GM20431 (cell line): ENCODE results near the gene HK3.

Experiments
- in situ Hi-C: fragments of 300-500 bp; cut with MseI, MboI; formaldehyde crosslinking; loops from one replicate; pipeline ENCODE4 v1.15.0; 2020; ENCODE audit warnings: low sequenced_read_pairs; ENCODE audit not compliant: unreplicated experiment

The HK3 gene, protein sequence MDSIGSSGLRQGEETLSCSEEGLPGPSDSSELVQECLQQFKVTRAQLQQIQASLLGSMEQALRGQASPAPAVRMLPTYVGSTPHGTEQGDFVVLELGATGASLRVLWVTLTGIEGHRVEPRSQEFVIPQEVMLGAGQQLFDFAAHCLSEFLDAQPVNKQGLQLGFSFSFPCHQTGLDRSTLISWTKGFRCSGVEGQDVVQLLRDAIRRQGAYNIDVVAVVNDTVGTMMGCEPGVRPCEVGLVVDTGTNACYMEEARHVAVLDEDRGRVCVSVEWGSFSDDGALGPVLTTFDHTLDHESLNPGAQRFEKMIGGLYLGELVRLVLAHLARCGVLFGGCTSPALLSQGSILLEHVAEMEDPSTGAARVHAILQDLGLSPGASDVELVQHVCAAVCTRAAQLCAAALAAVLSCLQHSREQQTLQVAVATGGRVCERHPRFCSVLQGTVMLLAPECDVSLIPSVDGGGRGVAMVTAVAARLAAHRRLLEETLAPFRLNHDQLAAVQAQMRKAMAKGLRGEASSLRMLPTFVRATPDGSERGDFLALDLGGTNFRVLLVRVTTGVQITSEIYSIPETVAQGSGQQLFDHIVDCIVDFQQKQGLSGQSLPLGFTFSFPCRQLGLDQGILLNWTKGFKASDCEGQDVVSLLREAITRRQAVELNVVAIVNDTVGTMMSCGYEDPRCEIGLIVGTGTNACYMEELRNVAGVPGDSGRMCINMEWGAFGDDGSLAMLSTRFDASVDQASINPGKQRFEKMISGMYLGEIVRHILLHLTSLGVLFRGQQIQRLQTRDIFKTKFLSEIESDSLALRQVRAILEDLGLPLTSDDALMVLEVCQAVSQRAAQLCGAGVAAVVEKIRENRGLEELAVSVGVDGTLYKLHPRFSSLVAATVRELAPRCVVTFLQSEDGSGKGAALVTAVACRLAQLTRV

DNA sequence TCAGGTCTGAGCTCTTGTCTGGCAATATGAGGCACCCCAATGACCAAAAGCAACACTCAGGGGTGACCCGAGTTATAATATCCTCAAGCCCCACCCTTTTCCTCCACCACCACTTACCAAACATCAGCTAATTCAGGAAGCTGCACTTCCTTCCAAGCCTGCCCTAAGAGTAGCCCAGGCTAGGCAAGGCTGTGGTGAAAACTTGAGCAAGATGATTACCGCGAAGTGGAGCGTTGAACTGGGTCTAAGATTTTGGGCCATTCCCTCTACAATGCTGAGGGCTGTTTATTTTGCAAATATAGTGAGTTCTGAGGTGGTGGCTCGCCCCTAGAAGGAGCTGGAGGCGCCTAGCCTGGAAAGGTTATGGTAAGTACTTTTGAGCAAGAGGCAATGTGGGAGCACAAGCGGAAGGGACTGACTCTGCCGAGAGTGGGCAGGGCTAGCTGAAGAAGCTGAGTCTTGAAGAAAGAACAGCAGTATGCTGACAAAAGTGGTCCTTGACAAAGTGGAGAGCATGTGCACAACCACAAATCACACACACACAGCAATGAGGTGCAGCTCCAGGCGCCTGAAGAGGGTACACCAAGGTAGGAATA, at the start of gene HK3:
Gene HK3, minus strand, starts transcription at position 51 of the 596 bp plus-strand sequence. CDS start 3,187 bp downstream, outside the sequence.
- in situ Hi-C loops = no loop called here

DNA sequence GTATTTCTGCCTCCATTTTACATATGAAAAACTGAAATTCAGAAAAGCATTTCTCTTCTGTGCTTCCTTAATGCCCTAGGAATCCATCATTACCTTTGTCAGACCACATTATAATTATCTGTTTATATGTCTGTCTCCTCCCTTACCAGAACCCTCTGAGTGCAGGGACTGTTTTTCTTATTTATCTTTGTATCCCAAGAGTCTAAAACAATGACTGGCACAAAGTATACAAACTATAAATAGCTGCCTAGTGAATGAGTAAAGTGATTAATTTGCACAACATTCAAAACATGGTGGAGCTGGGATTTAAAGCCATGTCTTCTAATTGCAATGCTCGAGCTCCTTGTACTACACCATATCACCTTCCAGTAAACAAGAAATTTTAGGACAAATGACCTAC, 49.3 kb upstream of the HK3 start:
- in situ Hi-C loops = loop anchor here (25.0 kb wide), 1 partner anchor 286 kb away; no protein-coding TSS in a partner anchor

DNA sequence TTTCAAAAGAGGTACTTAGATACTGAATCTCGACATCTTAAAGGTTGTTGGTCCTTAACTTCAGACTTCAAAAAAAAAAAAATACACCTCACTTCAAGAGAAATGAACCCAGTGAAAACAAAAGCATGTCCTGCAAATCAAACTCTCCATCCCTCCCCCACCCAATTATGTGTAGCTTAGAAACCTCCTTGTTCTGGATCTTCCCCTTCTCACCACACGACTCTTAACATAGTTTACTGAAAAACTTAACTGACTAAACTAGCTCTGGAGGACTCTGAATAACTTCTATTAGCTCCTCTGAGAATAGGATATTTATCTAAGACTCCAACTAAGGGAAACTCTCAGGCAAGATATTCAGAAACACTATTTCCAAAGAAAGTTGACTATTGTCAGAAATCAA, 48.7 kb upstream of the HK3 start:
- in situ Hi-C loops = loop anchor here (25.0 kb wide), 1 partner anchor 286 kb away; no protein-coding TSS in a partner anchor

DNA sequence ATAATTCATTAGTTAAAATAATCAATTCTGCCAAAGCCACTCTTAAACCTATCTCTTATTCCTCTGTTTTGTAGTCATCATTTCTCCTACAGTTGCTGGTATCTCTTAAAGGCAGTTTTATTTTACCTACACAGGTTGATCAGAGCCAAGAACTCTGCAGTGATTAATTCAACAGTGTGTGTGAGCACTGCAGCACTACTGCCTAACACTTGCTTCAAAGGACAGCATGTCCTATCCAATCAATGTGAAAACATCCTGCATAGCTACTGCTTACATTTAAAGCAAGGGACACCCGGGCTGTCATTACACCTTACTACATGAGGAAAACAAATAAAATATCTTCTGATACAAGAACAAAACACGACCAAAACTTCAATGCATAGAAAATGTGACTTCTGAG, 45.1 kb upstream of the HK3 start:
- in situ Hi-C loops = loop anchor here (25.0 kb wide), 1 partner anchor 282 kb away; no protein-coding TSS in a partner anchor

DNA sequence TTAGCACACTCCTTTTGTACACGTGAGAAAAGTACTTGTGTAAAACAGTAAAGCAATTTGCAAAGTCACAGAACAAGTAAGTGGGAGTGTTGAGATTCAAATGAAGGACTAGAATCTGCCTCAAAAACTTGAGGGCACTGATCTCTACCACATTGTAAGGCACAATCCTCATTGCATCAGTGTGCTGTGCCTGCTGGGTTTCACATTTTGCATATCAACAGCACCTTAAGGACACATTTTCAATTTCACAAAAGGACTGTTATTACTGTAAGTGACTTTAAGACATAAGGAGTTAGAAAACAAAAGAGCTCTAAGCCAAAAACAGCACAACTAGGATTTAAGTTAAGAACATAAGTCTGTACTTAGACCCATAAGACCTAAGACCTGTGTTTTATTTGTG, 44.7 kb upstream of the HK3 start:
- in situ Hi-C loops = loop anchor here (25.0 kb wide), 1 partner anchor 282 kb away; no protein-coding TSS in a partner anchor

DNA sequence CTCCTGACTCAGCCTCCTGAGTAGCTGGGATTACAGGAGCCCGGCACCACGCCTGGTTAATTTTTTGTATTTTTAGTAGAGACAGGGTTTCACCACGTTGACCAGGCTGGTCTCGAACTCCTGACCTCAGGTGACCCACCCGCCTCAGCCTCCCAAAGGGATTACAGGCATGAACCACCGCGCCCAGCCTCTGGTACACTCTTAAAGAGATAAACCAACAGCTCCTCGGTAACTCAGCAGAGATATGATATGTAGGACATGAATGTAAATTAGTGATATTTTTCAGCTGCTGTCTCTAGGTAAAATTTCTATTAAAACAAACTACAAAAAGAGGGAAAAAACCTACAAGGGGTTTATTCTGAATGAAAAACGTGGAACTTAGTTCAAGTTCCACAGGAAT, 42.8 kb upstream of the HK3 start:
- in situ Hi-C loops = loop anchor here (25.0 kb wide), 1 partner anchor 280 kb away; no protein-coding TSS in a partner anchor

DNA sequence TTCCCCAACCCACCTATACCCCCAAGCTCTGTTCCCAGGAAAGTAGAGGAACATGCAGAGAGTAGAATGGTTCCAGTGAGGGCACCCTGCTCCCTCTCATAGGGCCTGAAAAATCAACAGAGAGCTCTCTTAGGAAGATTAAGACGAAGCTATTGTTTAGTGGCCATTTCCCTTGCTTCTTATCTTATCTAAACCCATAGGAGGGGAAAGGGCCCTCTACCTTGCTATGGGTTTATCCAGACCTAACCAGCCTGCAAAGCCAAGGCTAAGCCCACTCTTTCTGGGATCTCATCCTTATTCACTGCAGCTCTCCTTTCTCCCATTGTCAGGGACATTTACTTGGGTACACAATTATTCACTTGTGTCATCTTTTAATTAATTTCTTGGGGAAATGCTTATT, 39.3 kb upstream of the HK3 start:
- in situ Hi-C loops = loop anchor here (25.0 kb wide), 1 partner anchor 276 kb away; no protein-coding TSS in a partner anchor

DNA sequence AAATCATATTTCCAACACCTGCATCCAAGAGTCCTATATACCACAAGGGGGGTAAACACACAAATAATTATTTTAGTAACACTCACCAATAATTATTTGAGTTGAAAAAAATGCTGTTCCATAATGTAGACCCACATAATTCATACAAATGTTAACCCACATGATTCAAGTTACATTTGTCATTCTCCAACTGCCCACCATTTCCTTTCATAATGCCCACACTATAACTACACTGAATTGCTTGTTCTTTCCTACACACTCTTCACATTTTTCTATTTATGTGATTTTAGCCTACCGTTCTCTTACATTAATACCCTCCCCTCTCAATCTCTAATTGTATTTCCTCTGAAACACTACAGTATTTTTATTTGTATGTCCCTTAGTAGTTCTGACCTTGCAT, 35.9 kb upstream of the HK3 start:
- in situ Hi-C loops = loop anchor here (25.0 kb wide), 1 partner anchor 273 kb away; no protein-coding TSS in a partner anchor

DNA sequence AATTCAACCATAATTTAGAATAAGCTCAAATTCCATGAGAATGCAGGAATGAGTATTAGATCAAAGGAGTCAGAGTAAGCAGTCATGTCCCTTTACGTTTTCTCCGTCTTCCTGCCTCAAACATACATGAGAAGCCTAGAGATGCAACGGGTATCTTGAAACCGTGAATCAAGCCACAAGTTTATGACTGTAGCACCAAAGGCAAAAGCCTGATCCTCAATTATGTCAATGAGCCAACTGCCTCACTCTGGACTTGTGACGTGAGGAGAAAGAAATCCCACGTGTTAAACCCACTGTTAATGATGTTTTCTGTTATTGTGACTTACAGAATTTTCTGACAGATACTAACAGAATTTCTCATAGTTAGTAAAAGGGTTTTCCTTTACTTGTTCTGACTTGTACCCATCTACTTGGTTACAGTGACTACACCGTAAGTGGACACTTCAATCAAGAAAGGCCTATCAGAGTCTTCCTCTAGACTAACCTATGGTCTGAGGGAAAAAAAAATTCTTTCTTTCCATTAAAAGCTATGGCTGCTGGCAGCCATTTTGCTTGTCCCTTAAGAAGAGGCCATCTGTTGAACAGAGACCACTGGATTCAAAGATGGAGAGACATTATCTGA, 35.3 kb upstream of the HK3 start:
- in situ Hi-C loops = loop anchor here (25.0 kb wide), 1 partner anchor 272 kb away; no protein-coding TSS in a partner anchor

DNA sequence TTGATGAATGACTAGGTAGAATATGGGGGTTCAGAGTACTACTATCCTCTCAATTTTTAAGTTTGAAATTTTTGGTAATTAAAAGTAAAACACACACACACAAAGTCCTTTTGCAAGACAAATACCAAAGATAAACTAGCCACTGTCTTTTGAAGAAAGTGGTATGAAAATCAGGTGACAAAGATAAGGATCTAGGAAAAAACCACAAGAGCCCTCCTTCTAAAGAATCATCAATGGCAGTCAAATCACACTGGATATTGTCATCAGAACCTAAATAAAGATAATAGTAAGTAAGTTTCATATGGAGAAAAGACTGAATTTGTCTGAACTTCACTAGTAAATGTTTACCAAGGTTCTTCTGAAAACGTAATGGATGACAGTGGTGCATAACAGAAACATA, 30.5 kb upstream of the HK3 start:
- in situ Hi-C loops = loop anchor here (25.0 kb wide), 1 partner anchor 267 kb away; no protein-coding TSS in a partner anchor

DNA sequence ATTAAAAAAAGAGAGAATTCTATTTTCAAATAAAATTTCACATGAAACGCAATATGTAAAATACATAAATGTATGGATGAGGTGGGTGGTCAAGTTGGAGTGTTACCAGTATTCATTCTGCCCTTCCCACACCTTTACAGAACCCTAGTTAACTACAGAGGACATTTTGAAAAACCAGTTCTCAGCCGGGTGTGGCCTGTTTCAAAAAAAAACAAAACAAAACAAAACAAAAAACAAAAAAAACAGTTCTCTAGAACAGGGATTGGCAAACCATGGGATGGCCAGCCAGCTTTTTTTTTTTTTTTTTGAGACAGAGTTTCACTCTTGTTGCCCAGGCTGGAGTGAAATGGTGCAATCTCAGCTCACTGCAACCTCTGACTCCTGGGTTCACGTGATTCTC, 28.4 kb upstream of the HK3 start:
- in situ Hi-C loops = loop anchor here (25.0 kb wide), 1 partner anchor 265 kb away; no protein-coding TSS in a partner anchor

DNA sequence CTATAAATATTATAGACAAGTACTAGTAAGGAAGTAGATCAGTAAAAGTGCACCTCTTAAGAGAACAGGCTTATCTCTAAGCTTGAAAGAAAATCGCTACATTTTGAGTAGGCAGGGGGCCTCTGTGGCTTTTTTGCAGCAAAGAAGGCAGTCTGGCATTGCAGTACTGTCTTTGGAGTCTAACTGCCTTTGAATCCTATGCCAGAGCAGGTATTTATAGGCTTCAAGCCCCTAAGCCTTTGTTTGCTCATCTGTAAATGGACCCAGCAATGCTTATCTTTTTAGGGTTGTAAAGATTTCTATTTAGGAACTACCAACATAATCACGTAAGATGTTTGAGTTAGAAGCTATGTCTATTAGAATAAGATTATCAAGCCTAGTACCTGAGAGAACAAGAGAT, 23.7 kb upstream of the HK3 start:
- in situ Hi-C loops = no loop called here

DNA sequence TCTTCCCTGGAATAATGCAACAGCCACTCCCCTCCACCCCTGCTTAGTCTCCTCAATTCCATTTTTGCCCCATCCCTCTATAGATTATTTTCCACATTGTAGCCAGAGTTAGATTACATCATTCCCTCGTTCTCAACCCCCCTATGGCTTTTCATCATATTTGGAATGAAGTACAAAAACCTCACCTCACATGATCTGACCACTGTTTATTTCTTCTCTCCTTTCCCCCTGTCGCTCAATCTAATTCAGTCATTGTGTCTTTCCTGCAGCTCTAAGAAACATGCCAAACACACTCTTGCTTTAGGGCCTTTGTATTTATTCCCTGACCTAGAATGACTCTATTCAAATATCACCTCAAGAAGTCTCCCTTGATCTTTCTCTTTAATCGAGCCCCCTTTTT, 22.6 kb upstream of the HK3 start:
- in situ Hi-C loops = no loop called here

DNA sequence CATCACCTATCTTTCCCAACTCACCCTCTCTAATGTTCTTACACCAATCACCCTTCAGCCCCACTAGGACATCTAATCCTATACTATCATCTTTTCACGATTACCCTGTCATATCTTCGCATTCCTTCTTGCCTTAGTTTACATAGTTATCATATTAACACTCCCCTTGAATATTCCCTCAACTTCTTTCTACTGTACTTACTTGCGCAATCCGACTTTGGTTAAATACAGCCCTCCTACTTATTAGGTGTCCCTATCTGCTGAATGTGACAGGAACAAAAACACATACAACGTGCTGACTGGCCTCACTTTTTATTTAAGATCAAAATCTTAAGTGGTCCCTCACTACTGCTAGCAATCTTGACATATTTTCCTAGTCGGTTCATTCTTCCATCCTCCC, 19.5 kb upstream of the HK3 start:
- in situ Hi-C loops = no loop called here

DNA sequence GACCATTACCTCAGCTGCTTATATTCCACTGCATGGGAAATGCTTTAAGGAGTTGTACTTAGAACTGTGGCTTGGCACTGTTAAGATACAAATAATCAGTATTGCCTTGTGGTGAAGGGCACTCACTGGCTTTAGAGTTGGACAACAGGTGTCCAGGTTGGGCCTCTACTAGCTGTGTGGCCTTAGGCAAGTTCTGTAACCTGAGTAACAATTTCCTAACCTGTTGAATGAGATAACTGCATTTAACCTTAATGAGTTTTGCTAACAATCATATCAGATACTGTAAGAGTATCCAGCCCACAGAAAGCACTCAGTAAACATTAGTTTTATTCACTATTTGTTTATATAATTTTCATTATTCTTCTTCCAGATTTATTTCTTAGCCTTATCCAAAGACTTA, 17.2 kb upstream of the HK3 start:
- in situ Hi-C loops = no loop called here

DNA sequence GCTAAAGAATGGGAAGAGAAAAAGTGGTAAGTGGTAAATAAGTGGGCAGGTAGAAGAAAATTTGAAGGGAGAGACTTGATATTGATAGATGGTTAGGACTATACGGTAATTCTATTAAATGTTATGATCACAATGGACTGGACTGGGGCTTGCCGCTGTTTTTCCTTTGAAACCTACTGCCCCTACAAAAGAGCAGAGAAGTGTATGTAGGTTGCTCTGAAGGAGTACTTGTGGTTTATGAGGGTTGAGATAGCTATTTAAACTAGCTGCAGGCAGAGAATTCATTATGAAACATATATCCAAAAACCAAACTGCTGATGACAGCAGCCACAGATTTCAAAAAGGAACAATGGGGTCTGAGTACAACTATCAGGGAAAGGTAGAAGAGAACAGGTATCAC, 16.8 kb upstream of the HK3 start:
- in situ Hi-C loops = no loop called here

DNA sequence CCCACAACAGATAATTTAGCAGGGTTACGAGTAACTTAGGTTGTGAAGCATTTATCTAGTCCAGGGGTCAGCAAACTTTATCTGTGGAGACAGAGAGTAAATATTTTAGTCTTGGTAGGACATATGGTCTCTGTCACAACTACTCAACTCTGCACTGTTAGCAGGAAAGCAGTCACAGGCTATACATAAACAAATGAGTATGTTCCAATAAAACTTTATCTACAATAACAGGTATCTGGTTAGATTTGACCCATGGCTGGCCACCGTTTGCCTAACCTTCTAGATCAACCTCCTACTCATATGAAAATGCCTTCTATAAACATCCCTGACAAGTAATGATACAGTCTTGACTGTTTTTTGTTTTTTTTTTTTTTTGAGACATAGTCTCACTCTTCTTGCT, 13.0 kb upstream of the HK3 start:
- in situ Hi-C loops = no loop called here

DNA sequence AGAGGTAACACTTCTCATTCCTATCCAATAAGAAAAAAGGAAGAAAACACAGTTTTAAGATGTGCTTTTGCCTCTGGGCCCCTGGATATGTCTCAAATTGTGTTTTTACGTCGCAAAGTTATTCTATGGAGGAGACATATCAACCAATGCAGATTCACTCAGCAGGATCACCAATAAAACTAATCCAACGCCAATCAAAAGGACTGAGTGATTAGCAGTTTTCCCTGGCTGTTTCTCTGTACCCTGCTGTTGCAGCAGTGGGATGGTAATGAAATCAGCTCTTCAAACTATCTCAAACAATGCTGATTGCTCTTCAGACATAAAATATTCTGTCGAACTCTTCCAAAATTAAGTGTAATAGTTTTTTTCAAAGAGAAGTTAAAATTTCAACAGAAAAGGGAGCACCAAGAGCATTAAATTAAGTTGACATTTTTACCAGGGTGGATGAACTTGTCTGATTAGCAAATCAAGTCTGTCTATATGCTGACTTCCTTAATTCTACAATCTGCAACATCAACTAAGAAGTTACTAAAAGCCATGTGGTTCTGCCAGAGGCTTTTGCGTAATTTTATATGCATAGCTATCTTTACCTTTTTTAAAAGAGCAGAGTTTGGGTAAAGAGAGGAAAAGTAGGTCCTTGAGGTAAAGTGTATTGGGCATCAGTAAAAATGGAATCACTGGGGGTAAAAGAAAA, 9.7 kb upstream of the HK3 start:
- in situ Hi-C loops = no loop called here

DNA sequence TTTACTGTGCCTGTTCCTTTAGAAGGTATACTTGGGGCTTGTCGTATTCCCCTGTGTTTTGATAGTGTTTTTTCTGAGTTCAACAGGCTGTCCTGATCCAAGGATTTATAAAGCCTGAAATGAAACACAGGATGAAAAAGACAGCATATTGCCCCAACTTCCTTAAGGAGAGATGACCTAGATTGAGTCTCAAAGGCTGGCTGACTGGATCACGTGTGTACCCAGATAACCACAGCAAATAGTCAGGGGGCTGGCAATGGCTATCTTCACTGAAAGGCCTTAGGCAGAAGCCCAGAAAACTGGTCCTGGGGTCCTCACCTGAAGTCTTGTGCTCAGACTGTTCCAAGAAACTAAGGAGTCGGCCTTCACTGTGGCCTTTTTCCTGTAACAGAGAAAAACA, 7.7 kb upstream of the HK3 start:
- in situ Hi-C loops = no loop called here
